CD4-positive, alpha-beta T cell (primary cell): ENCODE data around the gene VEZF1. TPM values are rescaled to one million over a fixed set of nuclear protein-coding genes. Genes with fewer than 3 reads are reported as not detected.

Source experiments
- ATAC-seq: fragments of 200-7000 bp; cut with Tn5 transposase; one replicate; pipeline ENCODE4 v1.10.0; 2022; ENCODE audit warnings: mild to moderate bottlenecking; ENCODE audit not compliant: poor library complexity
- CTCF ChIA-PET: fragments of 350-600 bp; sonication (Branson Sonifier 250); formaldehyde crosslinking; loops from one replicate; lab custom pipeline; 2021; ENCODE audit warnings: antibody characterized with exemption, inconsistent platforms; lab: Charles Lee
- POLR2A ChIA-PET: fragments of 350-600 bp; sonication (Branson Sonifier 250); formaldehyde crosslinking; loops from one replicate; lab custom pipeline; 2021; ENCODE audit warnings: antibody characterized with exemption, inconsistent platforms; lab: Charles Lee
- DNase-seq, 14 experiments: peaks; one replicate each; pipeline ENCODE4 v3.0.0-alpha.2; 2013 to 2020; ENCODE audit warnings: mixed read lengths in 2 of 14
- H3K27ac ChIP-seq, 2 donors: one replicate each; pipeline versions ENCODE4 v1.5.1 to v1.7.0; 2013; ENCODE audit warnings: low read length in 2 of 2, low read depth in 1 of 2, mild to moderate bottlenecking in 1 of 2
- H3K27me3 ChIP-seq, 2 experiments: 1 replicate in 1 of 2; 2 replicates in 1 of 2; pipeline versions ENCODE4 v1.6.1 to v1.7.0; 2013; ENCODE audit warnings: low read length in 2 of 2, control low read depth in 1 of 2, mild to moderate bottlenecking in 1 of 2, moderate library complexity in 1 of 2; ENCODE audit not compliant: insufficient read depth in 2 of 2, control insufficient read depth in 1 of 2
- H3K36me3 ChIP-seq: one replicate; pipeline ENCODE4 v1.6.1; 2013; ENCODE audit warnings: low read length, control low read depth; ENCODE audit not compliant: insufficient read depth
- H3K4me1 ChIP-seq: one replicate; pipeline ENCODE4 v1.6.1; 2013; ENCODE audit warnings: low read length, control low read depth; ENCODE audit not compliant: insufficient read depth
- H3K4me3 ChIP-seq: one replicate; pipeline ENCODE4 v1.5.1; 2013; ENCODE audit warnings: mild to moderate bottlenecking, low read length, moderate library complexity
- H3K9me3 ChIP-seq, 2 experiments: 1 replicate in 1 of 2; 2 replicates in 1 of 2; pipeline versions ENCODE4 v1.6.1 to v1.7.0; 2013; ENCODE audit warnings: low read length in 2 of 2, mild to moderate bottlenecking in 2 of 2, control low read depth in 1 of 2, moderate library complexity in 1 of 2; ENCODE audit not compliant: control insufficient read depth in 1 of 2, insufficient read depth in 1 of 2
- H3K27ac Mint-ChIP-seq: one replicate; pipeline ENCODE4 v1.8.0; 2020; ENCODE audit warnings: mixed read lengths
- H3K27me3 Mint-ChIP-seq: one replicate; pipeline ENCODE4 v1.8.0; 2021; ENCODE audit warnings: mixed read lengths
- H3K36me3 Mint-ChIP-seq: one replicate; pipeline ENCODE4 v1.8.0; 2021; ENCODE audit warnings: low read depth, mixed read lengths
- H3K4me1 Mint-ChIP-seq: one replicate; pipeline ENCODE4 v1.8.0; 2021; ENCODE audit warnings: low read depth, mixed read lengths
- H3K4me3 Mint-ChIP-seq: one replicate; pipeline ENCODE4 v1.8.0; 2020; ENCODE audit warnings: mild to moderate bottlenecking, mixed read lengths
- H3K9me3 Mint-ChIP-seq: one replicate; pipeline ENCODE4 v1.8.0; 2020; ENCODE audit warnings: mixed read lengths
- CTCF ChIP-seq: fragments of 200-600 bp; IDR thresholded peaks from one replicate; pipeline ENCODE4 v1.8.0; 2022; ENCODE audit warnings: antibody characterized with exemption, mild to moderate bottlenecking
- intact Hi-C, 2 experiments: fragments of 100-400 bp; cut with DNase I in 1 of 2; cut with micrococcal nuclease in 1 of 2; formaldehyde crosslinking; loops; one replicate each; pipeline versions ENCODE4 v1.15.1 to v1.9.0; 2023 to 2025; cut with DNase I, micrococcal nuclease
- total RNA-seq, 174 experiments: library from RNA in 2 of 174; stranded (reverse) in 2 of 174; gene quantifications; one replicate each; pipeline ENCODE4 v1.2.3 and lab custom pipeline; 2021 to 2026

Gene VEZF1
- total RNA-seq, 2 experiments from 2014 or later: 41.6 to 41.7 TPM

DNA sequence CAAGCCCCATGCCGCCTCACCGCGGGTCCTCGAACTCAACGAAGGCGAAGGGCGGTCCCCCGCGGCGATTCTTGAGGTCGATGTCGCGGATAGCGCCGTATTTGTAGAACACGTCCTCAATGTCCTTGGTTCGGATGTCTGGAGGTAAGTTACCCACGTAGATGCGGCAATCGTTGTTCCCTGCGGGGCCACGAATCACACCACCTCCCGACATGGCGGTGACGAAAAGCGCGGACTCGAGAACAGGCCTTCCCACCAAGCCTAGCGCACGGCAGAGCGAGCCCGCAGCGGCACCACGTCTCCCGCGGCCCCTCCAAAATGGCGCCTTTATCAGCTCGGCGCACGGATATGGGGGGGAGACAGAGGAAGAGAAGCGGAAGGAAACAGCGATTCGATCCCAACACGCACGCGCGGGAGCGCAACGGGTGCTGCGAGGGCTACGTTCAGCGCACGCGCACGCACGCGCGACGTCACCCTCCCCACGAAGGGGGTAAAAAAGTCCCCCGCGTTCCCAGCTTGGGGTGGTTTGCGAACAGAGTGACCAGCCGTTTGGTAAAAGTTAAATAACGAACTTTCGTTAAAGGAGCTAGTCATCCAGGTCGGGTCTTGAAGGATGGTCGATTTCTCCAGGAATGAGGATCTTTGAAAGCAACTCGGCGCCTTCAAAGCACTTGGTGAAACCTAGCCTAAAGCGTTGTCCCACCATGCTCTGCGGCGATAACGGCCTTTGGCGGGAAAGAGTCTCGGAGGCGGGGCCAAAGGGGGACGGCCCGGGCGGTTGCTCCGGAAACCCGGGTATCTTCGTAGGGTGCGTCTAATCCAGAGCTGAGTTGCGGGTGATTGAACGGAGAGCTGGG lies 19.1 kb upstream of the VEZF1 start, which contains the start of gene SRSF1:
Gene SRSF1, minus strand, starts transcription at position 323 of the 857 bp plus-strand sequence. Its CDS starts 109 bp downstream, at position 214.
- ChIA-PET POLR2A (interaction anchor here (0.9 to 3.2 kb wide), 39 partner anchors 8 to 1612 kb away, joined by 3 to 94 read pairs (median 5); partner anchors contain the start of genes AKAP1, C17orf67, CLTC and CUEDC1), CTCF (interaction anchor here (1.1 to 2.1 kb wide), 7 partner anchors 11 to 922 kb away, joined by 3 to 8 read pairs (median 4); partner anchors contain the start of genes AKAP1 and MRPS23)
- intact Hi-C loops: loop anchor here (1.0 to 10.0 kb wide), 12 partner anchors 12 to 1698 kb away; partner anchors contain the start of genes AKAP1 (in 1 of the 2), C17orf67 (in 1 of the 2), DGKE (in 1 of the 2) and DYNLL2 (in 1 of the 2)
- Histone ChIP-seq H3K27me3 (no peaks in the 10 kb centered on the region), H3K4me1 (peaks cover 29% of the 10 kb centered on the region), H3K27ac (peak within 1 kb of the TSS; percentile 93 to 97), H3K9me3 (no peaks in the 10 kb centered on the region), H3K4me3 (peak within 1 kb of the TSS; percentile 83), H3K36me3 (peaks cover 38% of the 10 kb centered on the region)
- ATAC-seq (peak; percentile 86), DNase-seq (peak; percentile 95 to 100 (median 97))
- peaks cover 57% of the 10 kb centered on the region for H3K4me1 Mint-ChIP-seq
- H3K9me3 Mint-ChIP-seq: no peaks in the 10 kb centered on the region
- H3K27me3 Mint-ChIP-seq: no peaks in the 10 kb centered on the region
- peak within 1 kb of the TSS; percentile 98 for H3K4me3 Mint-ChIP-seq
- no peak for TF ChIP-seq CTCF
- H3K27ac Mint-ChIP-seq: peak within 1 kb of the TSS; percentile 99
- H3K36me3 Mint-ChIP-seq: peaks cover 56% of the 10 kb centered on the region

DNA sequence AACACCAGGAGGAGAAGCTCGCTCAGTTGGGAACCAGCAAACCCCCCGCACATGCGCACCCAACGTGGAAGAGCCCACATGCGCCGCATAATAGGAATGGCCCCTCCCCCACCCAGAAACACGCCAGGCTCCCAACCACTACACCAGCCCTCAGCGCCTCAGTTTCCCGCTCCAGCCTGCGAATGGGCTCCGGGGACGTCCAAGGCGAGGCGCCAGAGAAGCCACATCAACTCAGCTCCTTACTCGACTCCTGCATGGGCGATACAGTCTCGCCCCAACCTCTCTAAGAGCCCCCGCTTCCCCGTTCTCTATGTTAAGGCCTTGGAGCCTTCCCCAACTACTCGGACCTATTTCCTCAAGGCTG lies 18.5 kb upstream of the VEZF1 start:
- intact Hi-C loops: loop anchor here (1.0 to 10.0 kb wide), 9 partner anchors 11 to 1698 kb away; partner anchors contain the start of genes AKAP1 (in 1 of the 2), C17orf67 (in 1 of the 2), DGKE (in 1 of the 2) and MKS1 (in 1 of the 2)
- Mint-ChIP-seq H3K36me3 (peaks cover 60% of the 10 kb centered on the region), H3K27me3 (no peaks in the 10 kb centered on the region), H3K9me3 (no peaks in the 10 kb centered on the region), H3K4me3 (peak overlapping the region; percentile 98), H3K27ac (peak overlapping the region; percentile 99), H3K4me1 (peaks cover 60% of the 10 kb centered on the region)
- Histone ChIP-seq H3K36me3 (peaks cover 40% of the 10 kb centered on the region), H3K27me3 (no peaks in the 10 kb centered on the region), H3K4me1 (peaks cover 29% of the 10 kb centered on the region), H3K27ac (peak overlapping the region; percentile 93 to 97), H3K4me3 (peak overlapping the region; percentile 83), H3K9me3 (no peaks in the 10 kb centered on the region)
- CTCF ChIA-PET: interaction anchor here (1.1 to 2.1 kb wide), 5 partner anchors 11 to 922 kb away, joined by 3 to 8 read pairs (median 4); partner anchors contain the start of genes AKAP1 and MRPS23
- POLR2A ChIA-PET: interaction anchor here (1.2 to 3.2 kb wide), 26 partner anchors 9 to 1613 kb away, joined by 3 to 94 read pairs (median 7); partner anchors contain the start of genes C17orf67, CLTC, DGKE and DYNLL2
- TF ChIP-seq CTCF: no peak
- ATAC-seq (peak; percentile 2), DNase-seq (peak in 13 of 14 experiments; percentile 21 to 74 (median 45))
